ENCODE results near the gene GUK1. TPM values are rescaled to one million over a fixed set of nuclear protein-coding genes. Genes with fewer than 3 reads are reported as not detected.

The GUK1 gene
- total and polyA plus RNA-seq, 2 of the 8 experiments (the other 6 are each of a cell fraction or from before 2014, with no cell fraction given), result 68.5 to 183 TPM

- H2BK5ac ChIP-seq (ENCODE audit: low read depth, low read length), result 0 out of 2 replicates have a peak overlapping the region, but pooled peaks have one; percentile 16
- H3K4me3 ChIP-seq (ENCODE audit: extremely low read depth in 1 of 4, insufficient read depth in 2 of 4, low read depth in 3 of 4, low read length in 4 of 4), result no peak overlapping the region
- FAIRE-seq, result no peak
- no peaks in the 10 kb centered on the region for H3K9me3 ChIP-seq (ENCODE audit: insufficient read depth in 2 of 2, low read depth in 1 of 2, low read length in 1 of 2)
- 94% methylated on average over 10 of the region's 10 CpGs; no CpG with 5 or more reads in 1 of the 2 experiments for WGBS, 2 experiments (ENCODE audit: extremely low coverage in 1 of 2, insufficient coverage in 1 of 2, insufficient read length in 1 of 2, insufficient replicate concordance in 2 of 2, low coverage in 1 of 2, low lambda C conversion rate in 2 of 2, missing lambda C conversion rate in 1 of 2)
- H3K27me3 ChIP-seq (replicated peaks in 1 of 4; ENCODE audit: control insufficient read depth in 3 of 4, extremely low read depth in 1 of 4, insufficient read depth in 3 of 4, low read length in 3 of 4), result peaks cover 0 to 3% (median 0%) of the 10 kb centered on the region in 4 experiments; a peak in 4 of 7 replicates
- H3K18ac ChIP-seq (ENCODE audit: extremely low read depth, low read length), result no peak overlapping the region
- no peak overlapping the region; the same call in 1 of the 2 replicates for H4K8ac ChIP-seq (ENCODE audit: extremely low read depth, insufficient read depth, low read length)
- no peak overlapping the region for H2AFZ ChIP-seq (ENCODE audit: low read length)
- H3K14ac ChIP-seq (ENCODE audit: insufficient read length), result no peak overlapping the region
- peaks cover 0 to 12% (median 8%) of the 10 kb centered on the region in 4 experiments; a peak in 6 of 7 replicates for H3K4me1 ChIP-seq (replicated peaks in 1 of 4; ENCODE audit: control insufficient read depth in 3 of 4, insufficient read depth in 4 of 4, low read length in 3 of 4)
- H2BK120ac ChIP-seq (replicated peaks; ENCODE audit: low read depth, low read length), result no peak overlapping the region
- CTCF ChIA-PET (ENCODE audit: partially characterized antibody), result interaction anchor here (0.9 to 6.2 kb wide), 7 partner anchors 16 to 50 kb away, joined by 3 to 40 read pairs (median 5); partner anchors contain the start of gene GUK1
- no peak for DNase-seq (ENCODE audit: low read depth in 1 of 2, low spot score in 2 of 2)
- H2BK12ac ChIP-seq (ENCODE audit: low read depth, low read length), result no peak overlapping the region
- no peak overlapping the region for H3K4ac ChIP-seq (replicated peaks; ENCODE audit: insufficient read length, low read depth, low read length)
- H3K4me2 ChIP-seq (ENCODE audit: insufficient read depth in 1 of 2, low read depth in 2 of 2, low read length in 2 of 2), result no peak overlapping the region
- no peak overlapping the region for H2BK20ac ChIP-seq (ENCODE audit: low read length)
- H3K9ac ChIP-seq (replicated peaks in 1 of 4; ENCODE audit: extremely low read depth in 1 of 4, low read depth in 3 of 4, low read length in 3 of 4), result no peak overlapping the region
- H3K36me3 ChIP-seq (ENCODE audit: control insufficient read depth in 2 of 4, insufficient read depth in 4 of 4, low read length in 3 of 4), result no peaks in the 10 kb centered on the region
- H3K79me2 ChIP-seq (ENCODE audit: control insufficient read depth in 1 of 2, insufficient read depth in 2 of 2, low read length in 2 of 2), result peaks cover 0 to 18% of the 10 kb centered on the region in 2 experiments; a peak in 2 of 4 replicates
- no peak overlapping the region for H4K91ac ChIP-seq (replicated peaks; ENCODE audit: insufficient read length, low read length)
- no peak overlapping the region for H3K56ac ChIP-seq (replicated peaks; ENCODE audit: insufficient read length, low read depth, low read length)
- peaks cover 2% of the 10 kb centered on the region; the same call in 1 of the 2 replicates for H3K79me1 ChIP-seq (ENCODE audit: low read depth, low read length)
- H4K20me1 ChIP-seq (replicated peaks in 1 of 2; ENCODE audit: control insufficient read depth in 1 of 2, insufficient read depth in 2 of 2, low read length in 2 of 2), result peaks cover 0 to 2% of the 10 kb centered on the region in 2 experiments
- H4K5ac ChIP-seq (ENCODE audit: insufficient read length, low read depth, low read length), result no peak overlapping the region
- no peak overlapping the region for H2BK15ac ChIP-seq (ENCODE audit: low read length)
- TF ChIP-seq SRF (IDR thresholded peaks at IDR 0.05; ENCODE audit: low read depth, low read length), result no peak
- no peak for TF ChIP-seq EZH2 (IDR thresholded peaks at IDR 0.05; ENCODE audit: low read depth, low read length, severe bottlenecking)
- TF ChIP-seq NANOG (IDR thresholded peaks at IDR 0.05; ENCODE audit: insufficient read depth, low read depth, low read length, poor library complexity, severe bottlenecking), result no peak
- no peak for TF ChIP-seq TEAD4 (IDR thresholded peaks at IDR 0.05; ENCODE audit: low read depth, low read length)
- no peak overlapping the region for H3K27ac ChIP-seq (ENCODE audit: low read depth, low read length)
- H3K23ac ChIP-seq (ENCODE audit: insufficient read length), result no peak overlapping the region
- no peak overlapping the region for H2AK5ac ChIP-seq (ENCODE audit: low read depth, low read length)
- POLR2A ChIA-PET (ENCODE audit: partially characterized antibody), result interaction anchor here (0.7 to 6.5 kb wide), 10 partner anchors 10 to 242 kb away, joined by 3 to 44 read pairs (median 5); partner anchors contain the start of genes ARF1 and GUK1
- peaks cover 6% of the 10 kb centered on the region; the same call in 1 of the 2 replicates for H3K23me2 ChIP-seq (ENCODE audit: low read depth, low read length)
Measured at GRCh38 chr1:228163776-228164519, 23.9 kb downstream of the GUK1 start.
